Measurements from ENCODE around the gene CERS6.

The CERS6 gene

GRCh38 chr2:168694866-168695265 is 238.8 kb downstream of the CERS6 start:
- Histone ChIP-seq H3K27ac (ENCODE audit: low read depth, low read length) (no peak overlapping the region), H3K9me3 (ENCODE audit: control insufficient read depth in 5 of 5, low read length in 5 of 5) (no peaks in the 10 kb centered on the region)

GRCh38 chr2:168697668-168698121 is 241.6 kb downstream of the CERS6 start:
- Histone ChIP-seq H3K9ac (ENCODE audit: low read length in 5 of 5) (no peak overlapping the region), H3K4me1 (ENCODE audit: control insufficient read depth in 5 of 5, insufficient read depth in 5 of 5, low read length in 5 of 5) (peaks cover 0 to 8% (median 0%) of the 10 kb centered on the region in 5 donors), H3K27me3 (ENCODE audit: control insufficient read depth in 5 of 5, insufficient read depth in 4 of 5, low read length in 5 of 5) (no peaks in the 10 kb centered on the region), H3K36me3 (ENCODE audit: control insufficient read depth in 5 of 5, insufficient read depth in 5 of 5, low read length in 5 of 5) (peaks cover 0 to 8% (median 0%) of the 10 kb centered on the region in 5 donors), H3K4me3 (ENCODE audit: low read depth in 1 of 5, low read length in 5 of 5) (no peak overlapping the region), H3K9me3 (ENCODE audit: control insufficient read depth in 5 of 5, low read length in 5 of 5) (no peaks in the 10 kb centered on the region), H3K27ac (ENCODE audit: low read depth, low read length) (no peak overlapping the region)

More at GRCh38 chr2:168694866-168695265, 238.8 kb downstream of the CERS6 start:
- no peak overlapping the region for H3K4me3 ChIP-seq (ENCODE audit: low read depth in 1 of 5, low read length in 5 of 5)
- H3K9ac ChIP-seq (ENCODE audit: low read length in 5 of 5) = no peak overlapping the region
- no peaks in the 10 kb centered on the region for H3K27me3 ChIP-seq (ENCODE audit: control insufficient read depth in 5 of 5, insufficient read depth in 4 of 5, low read length in 5 of 5)
- H3K36me3 ChIP-seq (ENCODE audit: control insufficient read depth in 5 of 5, insufficient read depth in 5 of 5, low read length in 5 of 5) = peaks cover 0 to 19% (median 0%) of the 10 kb centered on the region in 5 donors
- peaks cover 0 to 4% (median 0%) of the 10 kb centered on the region in 5 donors for H3K4me1 ChIP-seq (ENCODE audit: control insufficient read depth in 5 of 5, insufficient read depth in 5 of 5, low read length in 5 of 5)

DNA sequence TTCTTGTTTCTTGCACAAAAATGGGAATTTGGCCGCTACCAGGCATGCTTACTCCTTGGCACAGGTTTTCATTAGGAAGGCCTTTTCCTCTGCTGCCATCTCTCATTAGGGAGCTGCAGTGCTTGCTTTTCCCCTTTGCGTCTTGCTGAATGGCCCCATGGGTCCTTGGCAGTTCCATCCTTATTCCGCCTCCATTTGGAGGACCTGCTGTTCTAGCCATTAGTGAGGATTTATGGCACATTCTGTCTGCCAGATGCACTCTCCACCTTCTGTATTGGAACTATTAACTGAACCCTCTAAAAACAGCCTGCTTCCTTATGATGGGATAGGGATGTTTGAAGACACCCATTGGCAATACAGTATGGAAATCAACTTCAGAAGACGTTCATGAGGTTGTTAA is 242.9 kb downstream of the CERS6 start:
- no peak overlapping the region for H3K4me3 ChIP-seq (ENCODE audit: low read depth in 1 of 5, low read length in 5 of 5)
- H3K27ac ChIP-seq (ENCODE audit: low read depth, low read length) = no peak overlapping the region
- H3K9me3 ChIP-seq (ENCODE audit: control insufficient read depth in 5 of 5, low read length in 5 of 5) = no peaks in the 10 kb centered on the region
- H3K4me1 ChIP-seq (ENCODE audit: control insufficient read depth in 5 of 5, insufficient read depth in 5 of 5, low read length in 5 of 5) = peaks cover 0 to 8% (median 0%) of the 10 kb centered on the region in 5 donors
- H3K27me3 ChIP-seq (ENCODE audit: control insufficient read depth in 5 of 5, insufficient read depth in 4 of 5, low read length in 5 of 5) = no peaks in the 10 kb centered on the region
- H3K9ac ChIP-seq (ENCODE audit: low read length in 5 of 5) = no peak overlapping the region
- H3K36me3 ChIP-seq (ENCODE audit: control insufficient read depth in 5 of 5, insufficient read depth in 5 of 5, low read length in 5 of 5) = peaks cover 0 to 8% (median 0%) of the 10 kb centered on the region in 5 donors

GRCh38 chr2:168699844-168700417 is 243.9 kb downstream of the CERS6 start:
- no peak overlapping the region for H3K4me3 ChIP-seq (ENCODE audit: low read depth in 1 of 5, low read length in 5 of 5)
- H3K27me3 ChIP-seq (ENCODE audit: control insufficient read depth in 5 of 5, insufficient read depth in 4 of 5, low read length in 5 of 5) = no peaks in the 10 kb centered on the region
- H3K9ac ChIP-seq (ENCODE audit: low read length in 5 of 5) = no peak overlapping the region
- H3K27ac ChIP-seq (ENCODE audit: low read depth, low read length) = no peak overlapping the region
- peaks cover 0 to 8% (median 0%) of the 10 kb centered on the region in 5 donors for H3K36me3 ChIP-seq (ENCODE audit: control insufficient read depth in 5 of 5, insufficient read depth in 5 of 5, low read length in 5 of 5)
- peaks cover 0 to 8% (median 0%) of the 10 kb centered on the region in 5 donors for H3K4me1 ChIP-seq (ENCODE audit: control insufficient read depth in 5 of 5, insufficient read depth in 5 of 5, low read length in 5 of 5)
- H3K9me3 ChIP-seq (ENCODE audit: control insufficient read depth in 5 of 5, low read length in 5 of 5) = no peaks in the 10 kb centered on the region

DNA sequence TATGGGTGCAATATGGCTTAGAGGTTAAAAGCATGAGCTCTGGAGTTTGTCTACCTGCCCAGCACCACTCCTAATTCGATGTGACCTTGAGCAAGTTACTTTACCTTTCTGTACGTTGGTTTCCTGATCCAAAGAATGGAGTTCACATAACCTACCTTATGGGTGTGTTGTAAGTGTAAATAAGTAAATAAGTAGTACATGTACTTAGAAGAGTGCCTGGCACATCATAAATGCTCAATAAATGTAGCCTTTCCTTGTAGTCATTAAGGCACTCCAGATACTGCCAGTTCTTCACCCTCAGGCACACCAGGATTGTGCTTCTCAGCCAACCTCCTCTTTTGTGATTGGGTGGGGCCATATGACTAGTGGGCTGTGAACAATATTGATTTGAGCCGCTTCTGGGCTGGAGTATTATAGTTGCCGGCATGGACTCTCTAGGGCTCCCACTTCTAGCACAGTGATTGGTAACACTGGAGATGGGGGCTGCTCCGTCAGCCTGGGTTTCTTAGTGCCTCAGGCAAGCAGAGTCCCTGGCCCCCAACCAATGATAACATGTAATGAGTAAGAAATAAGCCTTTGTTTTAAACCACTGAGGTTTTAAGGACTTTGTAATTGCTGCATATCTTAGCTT is 244.7 kb downstream of the CERS6 start:
- no peaks in the 10 kb centered on the region for H3K27me3 ChIP-seq (ENCODE audit: control insufficient read depth in 5 of 5, insufficient read depth in 4 of 5, low read length in 5 of 5)
- peaks cover 0 to 4% (median 0%) of the 10 kb centered on the region in 5 donors for H3K36me3 ChIP-seq (ENCODE audit: control insufficient read depth in 5 of 5, insufficient read depth in 5 of 5, low read length in 5 of 5)
- no peak overlapping the region for H3K27ac ChIP-seq (ENCODE audit: low read depth, low read length)
- H3K4me1 ChIP-seq (ENCODE audit: control insufficient read depth in 5 of 5, insufficient read depth in 5 of 5, low read length in 5 of 5) = peaks cover 0 to 8% (median 0%) of the 10 kb centered on the region in 5 donors
- H3K4me3 ChIP-seq (ENCODE audit: low read depth in 1 of 5, low read length in 5 of 5) = no peak overlapping the region
- H3K9me3 ChIP-seq (ENCODE audit: control insufficient read depth in 5 of 5, low read length in 5 of 5) = no peaks in the 10 kb centered on the region
- no peak overlapping the region for H3K9ac ChIP-seq (ENCODE audit: low read length in 5 of 5)

GRCh38 chr2:168702579-168702978 is 246.5 kb downstream of the CERS6 start:
- Histone ChIP-seq H3K9ac (ENCODE audit: low read length in 5 of 5) (no peak overlapping the region), H3K4me1 (ENCODE audit: control insufficient read depth in 5 of 5, insufficient read depth in 5 of 5, low read length in 5 of 5) (peaks cover 0 to 8% (median 0%) of the 10 kb centered on the region in 5 donors), H3K27me3 (ENCODE audit: control insufficient read depth in 5 of 5, insufficient read depth in 4 of 5, low read length in 5 of 5) (no peaks in the 10 kb centered on the region), H3K9me3 (ENCODE audit: control insufficient read depth in 5 of 5, low read length in 5 of 5) (no peaks in the 10 kb centered on the region), H3K4me3 (ENCODE audit: low read depth in 1 of 5, low read length in 5 of 5) (no peak overlapping the region), H3K36me3 (ENCODE audit: control insufficient read depth in 5 of 5, insufficient read depth in 5 of 5, low read length in 5 of 5) (no peaks in the 10 kb centered on the region), H3K27ac (ENCODE audit: low read depth, low read length) (no peak overlapping the region)

DNA sequence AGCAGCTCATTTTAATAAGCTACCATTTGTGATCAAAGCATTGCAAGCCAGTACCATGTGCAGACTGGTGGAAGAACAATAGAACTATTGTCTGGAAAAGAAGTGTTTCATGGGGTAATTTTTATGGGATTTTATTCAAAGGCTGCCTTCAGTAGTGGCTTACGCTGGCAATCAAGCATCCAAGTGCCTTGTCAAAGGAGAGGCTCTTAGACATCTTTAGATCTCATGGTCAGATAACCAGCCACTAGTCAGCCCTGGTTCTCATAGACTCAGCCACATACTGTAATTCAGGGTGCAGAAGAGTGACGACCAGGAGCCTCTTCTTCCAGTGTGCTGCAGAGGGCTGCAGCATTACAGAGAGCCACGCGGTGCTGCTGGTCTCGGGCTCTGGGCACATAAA is 247.9 kb downstream of the CERS6 start:
- no peak overlapping the region for H3K4me3 ChIP-seq (ENCODE audit: low read depth in 1 of 5, low read length in 5 of 5)
- H3K4me1 ChIP-seq (ENCODE audit: control insufficient read depth in 5 of 5, insufficient read depth in 5 of 5, low read length in 5 of 5) = peaks cover 0 to 8% (median 0%) of the 10 kb centered on the region in 5 donors
- H3K27me3 ChIP-seq (ENCODE audit: control insufficient read depth in 5 of 5, insufficient read depth in 4 of 5, low read length in 5 of 5) = no peaks in the 10 kb centered on the region
- H3K36me3 ChIP-seq (ENCODE audit: control insufficient read depth in 5 of 5, insufficient read depth in 5 of 5, low read length in 5 of 5) = no peaks in the 10 kb centered on the region
- no peaks in the 10 kb centered on the region for H3K9me3 ChIP-seq (ENCODE audit: control insufficient read depth in 5 of 5, low read length in 5 of 5)
- H3K9ac ChIP-seq (ENCODE audit: low read length in 5 of 5) = no peak overlapping the region
- no peak overlapping the region for H3K27ac ChIP-seq (ENCODE audit: low read depth, low read length)

GRCh38 chr2:168705534-168706470 is 249.7 kb downstream of the CERS6 start:
- H3K9me3 ChIP-seq (ENCODE audit: control insufficient read depth in 5 of 5, low read length in 5 of 5) = no peaks in the 10 kb centered on the region
- H3K4me3 ChIP-seq (ENCODE audit: low read depth in 1 of 5, low read length in 5 of 5) = no peak overlapping the region
- H3K27me3 ChIP-seq (ENCODE audit: control insufficient read depth in 5 of 5, insufficient read depth in 4 of 5, low read length in 5 of 5) = no peaks in the 10 kb centered on the region
- no peak overlapping the region for H3K27ac ChIP-seq (ENCODE audit: low read depth, low read length)
- no peak overlapping the region for H3K9ac ChIP-seq (ENCODE audit: low read length in 5 of 5)
- no peaks in the 10 kb centered on the region for H3K36me3 ChIP-seq (ENCODE audit: control insufficient read depth in 5 of 5, insufficient read depth in 5 of 5, low read length in 5 of 5)
- H3K4me1 ChIP-seq (ENCODE audit: control insufficient read depth in 5 of 5, insufficient read depth in 5 of 5, low read length in 5 of 5) = no peaks in the 10 kb centered on the region

- no peaks in the 10 kb centered on the region for H3K4me1 ChIP-seq (ENCODE audit: control insufficient read depth in 5 of 5, insufficient read depth in 5 of 5, low read length in 5 of 5)
- H3K9me3 ChIP-seq (ENCODE audit: control insufficient read depth in 5 of 5, low read length in 5 of 5) = no peaks in the 10 kb centered on the region
- no peak overlapping the region for H3K9ac ChIP-seq (ENCODE audit: low read length in 5 of 5)
- no peak overlapping the region for H3K27ac ChIP-seq (ENCODE audit: low read depth, low read length)
- H3K36me3 ChIP-seq (ENCODE audit: control insufficient read depth in 5 of 5, insufficient read depth in 5 of 5, low read length in 5 of 5) = no peaks in the 10 kb centered on the region
- no peaks in the 10 kb centered on the region for H3K27me3 ChIP-seq (ENCODE audit: control insufficient read depth in 5 of 5, insufficient read depth in 4 of 5, low read length in 5 of 5)
- no peak overlapping the region for H3K4me3 ChIP-seq (ENCODE audit: low read depth in 1 of 5, low read length in 5 of 5)
Measured at GRCh38 chr2:168706806-168707205, 250.7 kb downstream of the CERS6 start.

- H3K27me3 ChIP-seq (ENCODE audit: control insufficient read depth in 5 of 5, insufficient read depth in 4 of 5, low read length in 5 of 5) = no peaks in the 10 kb centered on the region
- H3K27ac ChIP-seq (ENCODE audit: low read depth, low read length) = no peak overlapping the region
- no peak overlapping the region for H3K9ac ChIP-seq (ENCODE audit: low read length in 5 of 5)
- no peaks in the 10 kb centered on the region for H3K36me3 ChIP-seq (ENCODE audit: control insufficient read depth in 5 of 5, insufficient read depth in 5 of 5, low read length in 5 of 5)
- no peaks in the 10 kb centered on the region for H3K9me3 ChIP-seq (ENCODE audit: control insufficient read depth in 5 of 5, low read length in 5 of 5)
- H3K4me1 ChIP-seq (ENCODE audit: control insufficient read depth in 5 of 5, insufficient read depth in 5 of 5, low read length in 5 of 5) = no peaks in the 10 kb centered on the region
- H3K4me3 ChIP-seq (ENCODE audit: low read depth in 1 of 5, low read length in 5 of 5) = no peak overlapping the region
Measured at GRCh38 chr2:168708080-168708479, 252.0 kb downstream of the CERS6 start.
